Loucy (cell line): ENCODE data around the gene RHBDD3.

ENCODE experiments used
- H2AFZ ChIP-seq: fragments of 200-600 bp; sonication (generic); 2 replicates; pipeline ENCODE4 v1.6.0; 2016; ENCODE audit warnings: antibody characterized with exemption, mild to moderate bottlenecking, low read length, moderate library complexity
- H3F3A ChIP-seq: fragments of 200-600 bp; 2 replicates; pipeline ENCODE4 v1.6.0; 2016; ENCODE audit warnings: antibody characterized with exemption, low read depth, mild to moderate bottlenecking
- H3K27me3 ChIP-seq: fragments of 200-600 bp; sonication (generic); 2 replicates; pipeline ENCODE4 v1.6.1; 2014; ENCODE audit warnings: low read length, mild to moderate bottlenecking; ENCODE audit not compliant: insufficient read depth, poor library complexity, severe bottlenecking
- H3K36me3 ChIP-seq: fragments of 200-600 bp; sonication (generic); 2 replicates; pipeline ENCODE4 v1.6.1; 2016; ENCODE audit warnings: low read length; ENCODE audit not compliant: insufficient read depth
- H3K4me1 ChIP-seq: fragments of 200-600 bp; sonication (generic); 2 replicates; pipeline ENCODE4 v1.5.1; 2014; ENCODE audit warnings: low read length, mild to moderate bottlenecking; ENCODE audit not compliant: insufficient read depth, poor library complexity, severe bottlenecking
- H3K4me2 ChIP-seq: fragments of 200-600 bp; sonication (generic); 2 replicates; pipeline ENCODE4 v1.6.0; 2014; ENCODE audit warnings: antibody characterized with exemption, low read length, low read depth, mild to moderate bottlenecking; ENCODE audit not compliant: poor library complexity, severe bottlenecking
- H3K4me3 ChIP-seq: fragments of 200-600 bp; sonication (generic); 2 replicates; pipeline ENCODE4 v1.5.1; 2014; ENCODE audit warnings: low read length, mild to moderate bottlenecking, mixed read lengths; ENCODE audit not compliant: poor library complexity, severe bottlenecking
- H3K79me2 ChIP-seq: fragments of 200-600 bp; sonication (generic); 2 replicates; pipeline ENCODE4 v1.6.1; 2014; ENCODE audit warnings: low read length; ENCODE audit not compliant: insufficient read depth
- H3K9ac ChIP-seq: fragments of 200-600 bp; sonication (generic); 2 replicates; pipeline ENCODE4 v1.6.0; 2014; ENCODE audit warnings: mild to moderate bottlenecking, low read depth, low read length, moderate library complexity; ENCODE audit not compliant: poor library complexity, severe bottlenecking
- H3K9me2 ChIP-seq: fragments of 200-600 bp; sonication (generic); replicated peaks from 2 replicates; pipeline ENCODE4 v1.6.1; 2016; ENCODE audit warnings: low read depth, low read length, mixed read lengths
- H3K9me3 ChIP-seq: fragments of 200-600 bp; sonication (generic); 2 replicates; pipeline ENCODE4 v1.6.1; 2014; ENCODE audit warnings: mild to moderate bottlenecking, antibody characterized with exemption, low read length, low read depth; ENCODE audit not compliant: insufficient read depth
- H4K20me1 ChIP-seq: fragments of 200-600 bp; sonication (generic); 2 replicates; pipeline ENCODE4 v1.6.0; 2014; ENCODE audit warnings: antibody characterized with exemption, low read length, mild to moderate bottlenecking; ENCODE audit not compliant: insufficient read depth, poor library complexity, severe bottlenecking
- EZH2phosphoT487 ChIP-seq: fragments of 200-600 bp; IDR thresholded peaks from 2 replicates; pipeline ENCODE4 v1.6.1; 2018; ENCODE audit warnings: antibody characterized with exemption, mild to moderate bottlenecking, moderate library complexity, borderline replicate concordance
- TF ChIP-seq, protein P1 (sequence below): fragments of 200-600 bp; sonication (generic); conservative IDR thresholded peaks from 2 replicates; pipeline ENCODE4 v1.5.1; 2014; ENCODE audit warnings: mild to moderate bottlenecking, antibody characterized with exemption, low read length

The RHBDD3 gene

GRCh38 chr22:29215012-29215860 lies 52.5 kb downstream of the RHBDD3 start:
- H2AFZ ChIP-seq = no peak overlapping the region
- H3K27me3 ChIP-seq = no peaks in the 10 kb centered on the region
- TF ChIP-seq, protein P1, sequence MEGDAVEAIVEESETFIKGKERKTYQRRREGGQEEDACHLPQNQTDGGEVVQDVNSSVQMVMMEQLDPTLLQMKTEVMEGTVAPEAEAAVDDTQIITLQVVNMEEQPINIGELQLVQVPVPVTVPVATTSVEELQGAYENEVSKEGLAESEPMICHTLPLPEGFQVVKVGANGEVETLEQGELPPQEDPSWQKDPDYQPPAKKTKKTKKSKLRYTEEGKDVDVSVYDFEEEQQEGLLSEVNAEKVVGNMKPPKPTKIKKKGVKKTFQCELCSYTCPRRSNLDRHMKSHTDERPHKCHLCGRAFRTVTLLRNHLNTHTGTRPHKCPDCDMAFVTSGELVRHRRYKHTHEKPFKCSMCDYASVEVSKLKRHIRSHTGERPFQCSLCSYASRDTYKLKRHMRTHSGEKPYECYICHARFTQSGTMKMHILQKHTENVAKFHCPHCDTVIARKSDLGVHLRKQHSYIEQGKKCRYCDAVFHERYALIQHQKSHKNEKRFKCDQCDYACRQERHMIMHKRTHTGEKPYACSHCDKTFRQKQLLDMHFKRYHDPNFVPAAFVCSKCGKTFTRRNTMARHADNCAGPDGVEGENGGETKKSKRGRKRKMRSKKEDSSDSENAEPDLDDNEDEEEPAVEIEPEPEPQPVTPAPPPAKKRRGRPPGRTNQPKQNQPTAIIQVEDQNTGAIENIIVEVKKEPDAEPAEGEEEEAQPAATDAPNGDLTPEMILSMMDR = no peak
- TF ChIP-seq EZH2phosphoT487 = no peak
- no peaks in the 10 kb centered on the region for H3K9me2 ChIP-seq
- H3F3A ChIP-seq = no peaks in the 10 kb centered on the region
- no peak overlapping the region for H3K4me2 ChIP-seq
- no peaks in the 10 kb centered on the region for H3K9me3 ChIP-seq
- H3K36me3 ChIP-seq = peaks cover 63% of the 10 kb centered on the region; the same call in 1 of the 2 replicates
- peaks cover 63% of the 10 kb centered on the region for H3K79me2 ChIP-seq
- peaks cover 30% of the 10 kb centered on the region for H3K4me1 ChIP-seq
- no peak overlapping the region for H3K4me3 ChIP-seq
- peaks cover 57% of the 10 kb centered on the region for H4K20me1 ChIP-seq
- no peak overlapping the region for H3K9ac ChIP-seq

- Histone ChIP-seq H3K27me3 (no peaks in the 10 kb centered on the region), H3F3A (no peaks in the 10 kb centered on the region), H3K36me3 (peaks cover 59% of the 10 kb centered on the region; the same call in 1 of the 2 replicates)
These were observed 53.5 kb downstream of the RHBDD3 start for GRCh38 chr22:29214232-29214631.

GRCh38 chr22:29213493-29213892 lies 54.3 kb downstream of the RHBDD3 start:
- Histone ChIP-seq H4K20me1 (peaks cover 62% of the 10 kb centered on the region), H2AFZ (no peak overlapping the region), H3K4me3 (no peak overlapping the region), H3K27me3 (no peaks in the 10 kb centered on the region), H3K9ac (no peak overlapping the region), H3K79me2 (peaks cover 80% of the 10 kb centered on the region), H3K4me1 (peaks cover 40% of the 10 kb centered on the region), H3K9me3 (no peaks in the 10 kb centered on the region), H3K4me2 (peak overlapping the region; percentile 25), H3K9me2 (no peaks in the 10 kb centered on the region), H3F3A (no peaks in the 10 kb centered on the region), H3K36me3 (peaks cover 54% of the 10 kb centered on the region; the same call in 1 of the 2 replicates)
- no peak for TF ChIP-seq EZH2phosphoT487
- TF ChIP-seq, protein P1 = no peak

More at GRCh38 chr22:29214232-29214631, 53.5 kb downstream of the RHBDD3 start:
- Histone ChIP-seq H3K9ac (no peak overlapping the region), H3K79me2 (peaks cover 73% of the 10 kb centered on the region), H4K20me1 (peaks cover 66% of the 10 kb centered on the region), H3K4me3 (no peak overlapping the region), H3K4me1 (peaks cover 39% of the 10 kb centered on the region), H3K4me2 (peak overlapping the region; percentile 25), H3K9me3 (no peaks in the 10 kb centered on the region), H2AFZ (no peak overlapping the region), H3K9me2 (no peaks in the 10 kb centered on the region)
- no peak for TF ChIP-seq EZH2phosphoT487
- TF ChIP-seq, protein P1 = no peak
